HepG2 (cell line): Measurements from ENCODE around the gene NOS2. TPM values are rescaled to one million over a fixed set of nuclear protein-coding genes. Genes with fewer than 3 reads are reported as not detected.

ENCODE experiments used
- ATAC-seq: fragments of 200-7000 bp; cut with Tn5 transposase; 3 replicates; pipeline ENCODE4 v1.9.1; 2020; ENCODE audit warnings: mild to moderate bottlenecking, moderate library complexity
- BruUV-seq: library from RNA; stranded (reverse); fragments of 400-500 nt; replicated peaks from 2 replicates; lab custom pipeline; 2021; lab: Mats Ljungman, UMichigan
- CTCF ChIA-PET: fragments of 300-600 bp; formaldehyde crosslinking; extraction: SDS; loops from one replicate; lab custom pipeline; 2021; ENCODE audit warnings: low total read pairs, inconsistent platforms, low intra/inter-chr PET ratio; lab: Yijun Ruan, JAX
- POLR2A ChIA-PET: fragments of 350-600 bp; sonication (Branson Sonifier 250); formaldehyde crosslinking; loops from one replicate; lab custom pipeline; 2020; ENCODE audit warnings: antibody characterized with exemption, inconsistent platforms; lab: Yijun Ruan, JAX
- DNase-seq: peaks from one replicate; pipeline ENCODE4 v3.0.0-alpha.2; 2015; ENCODE audit warnings: low spot score
- FAIRE-seq: peaks from 3 replicates; lab custom pipeline; 2011; peaks lifted over from hg19 to GRCh38; lab: Jason Lieb, UNC
- H2AFZ ChIP-seq: one replicate; pipeline ENCODE4 v1.6.1; 2011; ENCODE audit warnings: low read length, inconsistent platforms
- H3K27ac ChIP-seq: fragments of 300-600 bp; 3 replicates; pipeline ENCODE4 v1.8.0; 2011; ENCODE audit warnings: mixed run types, mild to moderate bottlenecking, mixed read lengths, low read length, inconsistent platforms; ENCODE audit not compliant: insufficient read depth; ENCODE audit errors: extremely low read length
- H3K27me3 ChIP-seq, 2 experiments: fragments of 200-600 bp in 1 of 2; 2 replicates in 1 of 2; 3 replicates in 1 of 2; pipeline versions ENCODE4 v1.6.0 to v1.8.0; 2011; ENCODE audit warnings: low read length in 2 of 2, mild to moderate bottlenecking in 2 of 2, moderate library complexity in 2 of 2, inconsistent platforms in 1 of 2; ENCODE audit not compliant: insufficient read depth in 2 of 2, control insufficient read depth in 1 of 2
- H3K36me3 ChIP-seq, 2 experiments: fragments of 200-600 bp in 1 of 2; replicated peaks in 1 of 2; 2 replicates in 1 of 2; 3 replicates in 1 of 2; pipeline versions ENCODE4 v1.5.1 to v1.8.0; 2011; ENCODE audit warnings: low read length in 2 of 2, inconsistent platforms in 1 of 2; ENCODE audit not compliant: insufficient read depth in 2 of 2, control insufficient read depth in 1 of 2
- H3K4me1 ChIP-seq: 2 replicates; pipeline ENCODE4 v1.5.1; 2012; ENCODE audit warnings: low read length, inconsistent platforms; ENCODE audit not compliant: insufficient read depth
- H3K4me2 ChIP-seq: 2 replicates; pipeline ENCODE4 v1.6.0; 2011; ENCODE audit warnings: low read depth, low read length, inconsistent platforms
- H3K4me3 ChIP-seq, 3 experiments: fragments of 200-600 bp in 1 of 3; sonication (generic), shearing (Covaris generic) in 1 of 3; replicated peaks in 1 of 3; 2 replicates each; pipeline ENCODE4 v1.5.1; 2011 to 2016; ENCODE audit warnings: low read length in 3 of 3, inconsistent platforms in 2 of 3, low read depth in 2 of 3, mild to moderate bottlenecking in 2 of 3, control low read depth in 1 of 3, mixed read lengths in 1 of 3; ENCODE audit not compliant: insufficient read depth in 1 of 3
- H3K79me2 ChIP-seq: one replicate; pipeline ENCODE4 v1.6.1; 2011; ENCODE audit warnings: low read length, inconsistent platforms; ENCODE audit not compliant: insufficient read depth
- H3K9ac ChIP-seq: 2 replicates; pipeline ENCODE4 v1.6.0; 2011; ENCODE audit warnings: mild to moderate bottlenecking, low read depth, low read length, inconsistent platforms; ENCODE audit not compliant: insufficient read depth
- H3K9me3 ChIP-seq: 2 replicates; pipeline ENCODE4 v1.5.1; 2012; ENCODE audit warnings: mild to moderate bottlenecking, low read length
- H4K20me1 ChIP-seq: 2 replicates; pipeline ENCODE4 v1.6.0; 2011; ENCODE audit warnings: inconsistent platforms, mild to moderate bottlenecking, low read length, moderate library complexity; ENCODE audit not compliant: insufficient read depth
- CTCF ChIP-seq: sonication (generic); formaldehyde crosslinking; IDR thresholded peaks from 2 replicates; pipeline ENCODE4 v1.5.0; 2020; ENCODE audit warnings: mild to moderate bottlenecking, missing genetic modification reagents, moderate library complexity
- EP300 ChIP-seq, 3 experiments: sonication (generic) in 1 of 3; formaldehyde crosslinking in 1 of 3; IDR thresholded peaks; 2 replicates each; pipeline versions ENCODE4 v1.5.1 to v1.6.1; 2011 to 2020; ENCODE audit warnings: low read depth in 2 of 3, low read length in 2 of 3, borderline replicate concordance in 1 of 3, improper control_type of control experiment in 1 of 3, mild to moderate bottlenecking in 1 of 3, missing genetic modification reagents in 1 of 3, moderate library complexity in 1 of 3
- FOSL2 ChIP-seq: sonication (generic); formaldehyde crosslinking; IDR thresholded peaks from 2 replicates; pipeline ENCODE4 v1.4.0; 2020; ENCODE audit warnings: missing genetic modification reagents
- GFI1 ChIP-seq: sonication (generic); formaldehyde crosslinking; IDR thresholded peaks from 2 replicates; pipeline ENCODE4 v1.5.0; 2020; ENCODE audit warnings: missing genetic modification reagents, mild to moderate bottlenecking, borderline replicate concordance
- JARID2 ChIP-seq: sonication (generic); formaldehyde crosslinking; IDR thresholded peaks from 2 replicates; pipeline ENCODE4 v1.8.1; 2023; ENCODE audit warnings: missing genetic modification reagents, inconsistent platforms; ENCODE audit not compliant: insufficient replicate concordance
- MIXL1 ChIP-seq: IDR thresholded peaks from 2 replicates; pipeline ENCODE4 v1.6.1; 2016
- NFE2 ChIP-seq: sonication (generic); formaldehyde crosslinking; IDR thresholded peaks from 2 replicates; pipeline ENCODE4 v1.4.0; 2020; ENCODE audit warnings: missing genetic modification reagents
- PHF21A ChIP-seq: sonication (generic); formaldehyde crosslinking; IDR thresholded peaks from 2 replicates; pipeline ENCODE4 v1.5.0; 2020; ENCODE audit warnings: mild to moderate bottlenecking, missing genetic modification reagents
- TCF7 ChIP-seq: sonication (generic); IDR thresholded peaks from 2 replicates; pipeline ENCODE4 v1.6.1; 2016; ENCODE audit warnings: antibody characterized with exemption, low read depth
- TCF7L2 ChIP-seq: IDR thresholded peaks from 2 replicates; pipeline ENCODE4 v1.6.1; 2011; ENCODE audit warnings: mild to moderate bottlenecking, low read depth, low read length, moderate library complexity
- ZNF263 ChIP-seq: sonication (generic); formaldehyde crosslinking; IDR thresholded peaks from 2 replicates; pipeline ENCODE4 v1.4.0; 2020; ENCODE audit warnings: missing genetic modification reagents
- ZNF780A ChIP-seq: sonication (generic); formaldehyde crosslinking; IDR thresholded peaks from 2 replicates; pipeline ENCODE4 v1.8.0; 2022; ENCODE audit warnings: mild to moderate bottlenecking, missing genetic modification reagents, moderate library complexity
- WGBS: methylation state at CpG from one replicate; pipeline ENCODE4 v1.1.6; 2017; ENCODE audit warnings: low lambda C conversion rate; 5-methylcytosine and 5-hydroxymethylcytosine counted together
- in situ Hi-C: cut with HindIII; loops from 2 replicates; pipeline ENCODE4 v1.10.0; 2017; ENCODE audit warnings: low pct_unique_long_range_greater_than_20kb; ENCODE audit not compliant: extremely low pct_ligation_motif_present
- intact Hi-C: fragments of 100-400 bp; cut with micrococcal nuclease; formaldehyde crosslinking; loops from one replicate; pipeline ENCODE4 v1.10.0; 2022; ENCODE audit not compliant: unreplicated experiment
- polyA plus RNA-seq, 8 experiments: library from polyadenylated mRNA; depleted of rRNA in 3 of 8; stranded (reverse) in 7 of 8; unstranded in 1 of 8; fragments of >200 nt; fragmentation: Illumina TruSeq in 4 of 8; extraction: Trizol in 4 of 8; gene quantifications; 2 replicates each; pipeline versions ENCODE4 v1.2.1 to v1.2.3, GENCODE V29; 2011 to 2016; ENCODE audit warnings: low read depth in 4 of 8, missing spikeins in 1 of 8, mixed read lengths in 1 of 8; ENCODE audit not compliant: insufficient read depth in 1 of 8
- total RNA-seq, 5 experiments: library from RNA; depleted of rRNA; stranded (reverse); fragments of >200 nt; fragmentation: Illumina TruSeq; extraction: Trizol; gene quantifications; 2 replicates each; pipeline ENCODE4 v1.2.3, GENCODE V29; 2016; ENCODE audit warnings: low read depth in 1 of 5
- TF ChIP-seq, protein P1 (sequence below): IDR thresholded peaks from 2 replicates; pipeline ENCODE4 v1.6.1; 2012; ENCODE audit warnings: low read depth, low read length, improper control_type of control experiment

Gene NOS2
- total and polyA plus RNA-seq, 2 of the 13 experiments (the other 11 are each of a cell fraction or from before 2014, with no cell fraction given): 0.02 TPM; not detected in 1

DNA sequence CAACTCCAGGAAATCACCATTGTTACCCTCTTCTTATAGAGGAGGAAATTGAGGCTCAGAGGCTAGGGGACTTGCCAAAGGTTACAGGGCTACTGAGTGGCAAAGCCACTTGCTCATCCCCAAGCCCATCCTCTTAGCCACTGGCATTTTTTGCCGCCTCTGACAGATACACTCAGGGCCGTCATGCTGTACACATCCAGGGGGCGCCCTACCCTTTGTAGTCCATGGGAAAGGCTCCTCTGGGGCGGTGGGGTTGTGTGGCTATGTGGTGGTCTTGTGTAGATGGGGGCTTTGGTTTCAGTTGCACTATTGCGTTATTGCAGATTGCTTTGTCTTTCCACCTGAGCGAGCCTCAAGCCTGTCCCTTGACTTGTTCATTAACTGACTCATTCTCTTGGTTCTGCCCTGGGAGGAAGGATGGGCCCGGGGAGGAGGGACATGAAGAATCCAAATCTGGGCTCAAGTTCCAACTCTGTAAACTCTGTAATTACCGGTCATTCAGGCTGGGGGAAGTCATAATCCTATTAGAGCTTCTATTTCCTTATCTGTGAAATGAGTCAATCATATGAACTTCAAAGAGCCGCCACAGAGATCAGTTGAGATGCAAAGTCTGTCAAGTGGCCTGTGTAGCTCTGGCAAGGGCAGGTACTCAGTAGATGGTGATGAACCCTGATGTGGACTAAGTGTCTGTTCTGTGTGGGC lies 2.8 kb downstream of the NOS2 start:
- intact Hi-C loops (no loop called here), in situ Hi-C loops (no loop called here)
- Histone ChIP-seq H3K27ac (no peak overlapping the region), H3K4me3 (no peak overlapping the region), H3K4me1 (peaks cover 34% of the 10 kb centered on the region), H3K79me2 (no peaks in the 10 kb centered on the region), H3K9me3 (no peaks in the 10 kb centered on the region), H3K36me3 (no peaks in the 10 kb centered on the region), H4K20me1 (no peaks in the 10 kb centered on the region), H2AFZ (no peak overlapping the region), H3K27me3 (peaks cover 0 to 17% of the 10 kb centered on the region in 2 experiments; a peak in 3 of 5 replicates), H3K4me2 (no peak overlapping the region)
- POLR2A ChIA-PET: no interaction called here
- peak; percentile 71 for ATAC-seq
- 10% methylated on average over 7 of the region's 9 CpGs for WGBS
- BruUV-seq: no TSS peak
- FAIRE-seq: no peak
- DNase-seq: peak; percentile 70
- peak; percentile 75 for TF ChIP-seq TCF7
- TF ChIP-seq, protein P1, sequence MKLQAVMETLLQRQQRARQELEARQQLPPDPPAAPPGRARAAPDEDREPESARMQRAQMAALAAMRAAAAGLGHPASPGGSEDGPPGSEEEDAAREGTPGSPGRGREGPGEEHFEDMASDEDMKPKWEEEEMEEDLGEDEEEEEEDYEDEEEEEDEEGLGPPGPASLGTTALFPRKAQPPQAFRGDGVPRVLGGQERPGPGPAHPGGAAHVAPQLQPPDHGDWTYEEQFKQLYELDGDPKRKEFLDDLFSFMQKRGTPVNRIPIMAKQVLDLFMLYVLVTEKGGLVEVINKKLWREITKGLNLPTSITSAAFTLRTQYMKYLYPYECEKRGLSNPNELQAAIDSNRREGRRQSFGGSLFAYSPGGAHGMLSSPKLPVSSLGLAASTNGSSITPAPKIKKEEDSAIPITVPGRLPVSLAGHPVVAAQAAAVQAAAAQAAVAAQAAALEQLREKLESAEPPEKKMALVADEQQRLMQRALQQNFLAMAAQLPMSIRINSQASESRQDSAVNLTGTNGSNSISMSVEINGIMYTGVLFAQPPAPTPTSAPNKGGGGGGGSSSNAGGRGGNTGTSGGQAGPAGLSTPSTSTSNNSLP: peak; percentile 18; the same call in 1 of the 2 replicates
- TF ChIP-seq ZNF263: peak; percentile 88
- peak; percentile 65; the same call in 1 of the 2 replicates for TF ChIP-seq TCF7L2
- TF ChIP-seq JARID2 (CRISPR knock-in tag): no peak
- 0 out of 2 replicates have a peak, but pooled peaks have one; percentile 30 for TF ChIP-seq MIXL1 (CRISPR knock-in tag)
- 0 out of 2 replicates have a peak, but pooled peaks have one; percentile 13 for TF ChIP-seq CTCF
- 0 out of 2 replicates have a peak, but pooled peaks have one; percentile 11 for TF ChIP-seq FOSL2 (CRISPR knock-in tag)
- TF ChIP-seq PHF21A (CRISPR knock-in tag): no peak
- TF ChIP-seq NFE2 (CRISPR knock-in tag): no peak
- no peak for TF ChIP-seq ZNF780A (CRISPR knock-in tag)
- TF ChIP-seq GFI1: peak; percentile 58; the same call in 1 of the 2 replicates
- TF ChIP-seq EP300 (IDR thresholded peaks at IDR 0.05; ENCODE audit: low read depth in 2 of 2, low read length in 2 of 2): peak in 1 of 2 experiments; percentile 8; a peak in 1 of 4 replicates
- TF ChIP-seq EP300 (CRISPR knock-in tag; IDR thresholded peaks at IDR 0.05; ENCODE audit: borderline replicate concordance): no peak
- TF ChIP-seq, all 625 proteins: peak for 9
- no peak overlapping the region for H3K9ac ChIP-seq
- CTCF ChIA-PET: no interaction called here
